Erythroblast (primary cell): Measurements from ENCODE around the gene HDAC2.

Source experiments
- GATA1 ChIP-seq: IDR thresholded peaks from 2 replicates; pipeline ENCODE4 v1.6.1; 2011; ENCODE audit warnings: low read depth, mild to moderate bottlenecking, control low read depth, low read length, moderate library complexity
- POLR2A ChIP-seq: IDR thresholded peaks from 2 replicates; pipeline ENCODE4 v1.6.1; 2011; ENCODE audit warnings: mild to moderate bottlenecking, low read length

- TF ChIP-seq POLR2A (no peak), GATA1 (no peak)
These were observed 45.6 kb downstream of the HDAC2 start for GRCh38 chr6:113925378-113925777.
